ENCODE measurements around the gene TPP1. TPM values are rescaled to one million over a fixed set of nuclear protein-coding genes. Genes with fewer than 3 reads are reported as not detected.

The TPP1 gene
- total RNA-seq, 6 experiments from 2014 or later, result 50.1 to 61.7 (median 54.1) TPM

DNA sequence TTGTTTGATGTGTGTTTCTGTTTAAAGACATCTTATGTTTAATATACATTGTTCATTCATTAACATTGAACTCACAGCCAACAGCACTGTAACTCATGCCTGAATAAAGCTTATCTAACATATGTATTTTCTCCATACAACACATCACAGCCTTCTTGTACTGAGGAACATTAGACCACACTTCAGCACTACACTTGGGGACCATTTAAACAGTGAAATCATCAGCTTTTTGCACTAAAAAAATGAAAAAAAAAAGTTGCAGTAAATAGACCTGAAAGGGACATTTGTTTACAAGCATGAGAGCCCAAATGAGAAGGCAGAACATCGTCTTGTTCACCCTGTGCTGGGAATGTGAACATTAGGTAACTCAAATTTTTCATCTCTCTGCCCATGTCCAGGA lies 15.3 kb upstream of the TPP1 start:
- H3K4me1 Mint-ChIP-seq (ENCODE audit: low read depth), result no peaks in the 10 kb centered on the region
- no peak overlapping the region for H3K4me3 Mint-ChIP-seq
- no peaks in the 10 kb centered on the region for H3K9me3 Mint-ChIP-seq
- no peaks in the 10 kb centered on the region for H3K27me3 Mint-ChIP-seq (ENCODE audit: insufficient read depth)
- no peaks in the 10 kb centered on the region for H3K36me3 Mint-ChIP-seq (ENCODE audit: low read depth)
- TF ChIP-seq, protein P1, sequence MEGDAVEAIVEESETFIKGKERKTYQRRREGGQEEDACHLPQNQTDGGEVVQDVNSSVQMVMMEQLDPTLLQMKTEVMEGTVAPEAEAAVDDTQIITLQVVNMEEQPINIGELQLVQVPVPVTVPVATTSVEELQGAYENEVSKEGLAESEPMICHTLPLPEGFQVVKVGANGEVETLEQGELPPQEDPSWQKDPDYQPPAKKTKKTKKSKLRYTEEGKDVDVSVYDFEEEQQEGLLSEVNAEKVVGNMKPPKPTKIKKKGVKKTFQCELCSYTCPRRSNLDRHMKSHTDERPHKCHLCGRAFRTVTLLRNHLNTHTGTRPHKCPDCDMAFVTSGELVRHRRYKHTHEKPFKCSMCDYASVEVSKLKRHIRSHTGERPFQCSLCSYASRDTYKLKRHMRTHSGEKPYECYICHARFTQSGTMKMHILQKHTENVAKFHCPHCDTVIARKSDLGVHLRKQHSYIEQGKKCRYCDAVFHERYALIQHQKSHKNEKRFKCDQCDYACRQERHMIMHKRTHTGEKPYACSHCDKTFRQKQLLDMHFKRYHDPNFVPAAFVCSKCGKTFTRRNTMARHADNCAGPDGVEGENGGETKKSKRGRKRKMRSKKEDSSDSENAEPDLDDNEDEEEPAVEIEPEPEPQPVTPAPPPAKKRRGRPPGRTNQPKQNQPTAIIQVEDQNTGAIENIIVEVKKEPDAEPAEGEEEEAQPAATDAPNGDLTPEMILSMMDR (IDR thresholded peaks at IDR 0.05), result no peak
- DNase-seq, result no peak
- H3K27ac Mint-ChIP-seq, result peak overlapping the region; percentile 8; the same call in 1 of the 2 replicates

DNA sequence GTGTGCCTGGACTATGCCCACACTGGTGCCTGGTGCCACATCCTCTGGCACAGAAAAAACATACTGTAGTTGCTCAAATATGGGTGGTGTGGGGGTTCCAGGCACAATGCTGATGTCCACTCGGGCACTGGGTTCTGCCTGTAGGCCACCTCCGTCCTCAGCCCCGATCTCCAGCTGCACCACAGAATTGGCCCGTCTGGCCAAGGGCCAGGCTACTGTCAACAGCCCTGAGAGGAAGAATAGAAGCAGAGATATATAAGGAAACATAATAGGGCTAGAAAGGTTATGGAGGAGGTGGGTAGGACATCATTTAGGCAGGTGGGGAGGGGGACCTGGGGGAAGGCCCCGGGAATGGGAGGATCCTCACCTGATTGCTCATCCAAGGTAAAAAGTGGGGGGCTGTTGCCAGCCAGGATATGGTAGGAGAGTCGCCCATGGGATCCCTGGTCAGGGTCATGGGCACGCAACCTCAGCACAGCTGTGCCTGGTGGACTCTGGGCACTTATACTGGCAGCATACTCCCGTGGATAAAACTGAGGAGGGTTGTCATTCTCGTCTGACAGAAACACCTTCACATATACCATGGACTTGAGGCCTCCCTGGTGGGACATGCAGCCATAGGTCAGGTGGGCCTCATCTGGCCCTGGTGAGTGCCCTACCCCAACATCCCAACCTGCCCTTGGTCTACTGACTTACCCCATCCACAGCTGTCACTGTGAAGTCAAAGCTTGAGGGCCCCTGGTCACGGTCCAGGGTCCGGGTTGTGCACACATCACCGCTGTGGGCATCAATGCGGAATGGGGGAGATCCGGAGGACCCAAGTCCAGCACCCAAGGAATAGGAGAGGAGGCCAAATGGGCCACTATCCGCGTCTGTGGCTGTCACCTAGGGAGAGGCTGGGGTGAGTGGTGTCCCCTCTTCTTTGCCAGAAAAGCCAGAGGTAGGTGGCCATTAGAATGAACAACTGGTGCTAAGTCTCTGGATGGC lies 14.5 kb upstream of the TPP1 start:
- no peak overlapping the region for H3K27ac Mint-ChIP-seq
- no peak for DNase-seq
- H3K4me1 Mint-ChIP-seq (ENCODE audit: low read depth), result no peaks in the 10 kb centered on the region
- TF ChIP-seq, protein P1 (IDR thresholded peaks at IDR 0.05), result no peak
- H3K9me3 Mint-ChIP-seq, result no peaks in the 10 kb centered on the region
- no peaks in the 10 kb centered on the region for H3K36me3 Mint-ChIP-seq (ENCODE audit: low read depth)
- no peak overlapping the region for H3K4me3 Mint-ChIP-seq
- no peaks in the 10 kb centered on the region for H3K27me3 Mint-ChIP-seq (ENCODE audit: insufficient read depth)

DNA sequence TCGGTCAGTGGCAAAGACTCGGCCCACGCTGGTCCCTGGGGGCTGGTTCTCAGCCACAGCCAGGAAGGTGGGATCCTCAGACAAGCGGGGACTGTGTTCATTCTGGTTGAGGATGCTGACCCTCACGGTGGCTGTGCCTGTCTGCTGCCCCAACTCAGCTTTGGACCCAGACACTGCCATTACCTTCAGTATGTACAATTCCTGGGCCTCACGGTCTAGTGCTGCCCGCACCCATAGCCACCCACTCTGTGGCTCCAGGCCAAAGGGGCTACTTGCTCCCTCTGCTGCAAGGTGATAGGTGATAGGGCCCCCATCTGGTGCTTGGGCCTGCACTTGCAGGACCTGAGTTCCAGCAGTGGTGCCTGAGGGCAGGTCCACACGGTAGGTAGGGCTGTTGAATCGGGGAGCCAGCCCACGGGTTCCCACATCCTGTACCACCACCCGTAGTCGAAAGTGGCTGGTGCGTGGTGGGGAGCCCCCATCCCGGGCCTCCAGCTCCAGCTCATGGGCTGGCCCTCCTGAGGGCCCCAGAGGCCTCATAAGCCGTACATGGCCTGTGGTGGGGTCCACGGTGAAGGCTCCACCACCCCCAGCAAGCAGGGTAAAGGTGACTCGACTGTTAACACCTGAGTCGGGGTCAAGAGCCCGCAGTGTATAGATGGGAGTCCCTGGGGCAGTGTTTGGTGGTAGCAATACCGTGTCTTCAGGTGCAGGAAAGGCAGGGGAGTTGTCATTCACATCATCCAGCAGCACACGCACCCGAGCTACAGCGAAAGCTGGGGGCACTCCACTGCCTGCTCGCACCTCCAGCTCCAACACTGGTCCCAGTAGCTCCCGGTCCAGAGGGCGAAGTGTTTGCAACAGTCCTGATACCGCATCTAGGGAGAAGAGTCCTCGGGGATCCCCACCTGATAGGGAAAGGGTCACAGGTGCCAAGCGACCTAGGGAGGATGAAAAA lies 13.2 kb upstream of the TPP1 start:
- no peaks in the 10 kb centered on the region for H3K27me3 Mint-ChIP-seq (ENCODE audit: insufficient read depth)
- H3K4me3 Mint-ChIP-seq, result no peak overlapping the region
- H3K4me1 Mint-ChIP-seq (ENCODE audit: low read depth), result no peaks in the 10 kb centered on the region
- no peak for DNase-seq
- TF ChIP-seq, protein P1 (IDR thresholded peaks at IDR 0.05), result no peak
- H3K9me3 Mint-ChIP-seq, result no peaks in the 10 kb centered on the region
- H3K36me3 Mint-ChIP-seq (ENCODE audit: low read depth), result no peaks in the 10 kb centered on the region
- H3K27ac Mint-ChIP-seq, result no peak overlapping the region

DNA sequence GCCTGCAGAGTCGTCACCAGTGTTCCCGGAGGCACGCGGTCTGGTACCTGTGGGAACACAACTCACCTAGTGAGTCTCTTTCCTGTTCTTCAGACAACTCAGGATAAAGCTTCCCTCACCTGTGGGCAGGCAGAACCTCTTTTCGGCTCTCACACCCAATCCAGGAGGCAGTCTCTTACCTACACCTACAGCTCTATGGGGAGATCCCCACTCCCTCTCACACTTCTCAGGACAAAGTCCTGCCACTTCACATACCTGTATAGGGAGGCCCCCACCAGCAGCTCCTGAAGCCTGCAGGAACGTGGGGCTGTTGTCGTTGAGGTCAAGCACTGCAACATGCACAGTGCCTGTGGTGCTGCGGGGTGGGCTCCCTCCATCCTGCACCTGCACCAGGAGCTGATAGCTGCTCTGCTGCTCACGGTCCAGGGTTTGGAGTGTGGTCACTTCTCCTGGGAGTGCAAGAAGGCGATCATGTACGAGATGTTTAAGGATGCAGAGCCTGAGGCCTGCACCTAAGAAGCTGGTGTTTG lies 12.2 kb upstream of the TPP1 start:
- no peaks in the 10 kb centered on the region for H3K9me3 Mint-ChIP-seq
- TF ChIP-seq, protein P1 (IDR thresholded peaks at IDR 0.05), result no peak
- no peaks in the 10 kb centered on the region for H3K36me3 Mint-ChIP-seq (ENCODE audit: low read depth)
- H3K27ac Mint-ChIP-seq, result no peak overlapping the region
- H3K4me3 Mint-ChIP-seq, result no peak overlapping the region
- no peaks in the 10 kb centered on the region for H3K4me1 Mint-ChIP-seq (ENCODE audit: low read depth)
- H3K27me3 Mint-ChIP-seq (ENCODE audit: insufficient read depth), result no peaks in the 10 kb centered on the region; the same call in 1 of the 2 replicates
- DNase-seq, result no peak

DNA sequence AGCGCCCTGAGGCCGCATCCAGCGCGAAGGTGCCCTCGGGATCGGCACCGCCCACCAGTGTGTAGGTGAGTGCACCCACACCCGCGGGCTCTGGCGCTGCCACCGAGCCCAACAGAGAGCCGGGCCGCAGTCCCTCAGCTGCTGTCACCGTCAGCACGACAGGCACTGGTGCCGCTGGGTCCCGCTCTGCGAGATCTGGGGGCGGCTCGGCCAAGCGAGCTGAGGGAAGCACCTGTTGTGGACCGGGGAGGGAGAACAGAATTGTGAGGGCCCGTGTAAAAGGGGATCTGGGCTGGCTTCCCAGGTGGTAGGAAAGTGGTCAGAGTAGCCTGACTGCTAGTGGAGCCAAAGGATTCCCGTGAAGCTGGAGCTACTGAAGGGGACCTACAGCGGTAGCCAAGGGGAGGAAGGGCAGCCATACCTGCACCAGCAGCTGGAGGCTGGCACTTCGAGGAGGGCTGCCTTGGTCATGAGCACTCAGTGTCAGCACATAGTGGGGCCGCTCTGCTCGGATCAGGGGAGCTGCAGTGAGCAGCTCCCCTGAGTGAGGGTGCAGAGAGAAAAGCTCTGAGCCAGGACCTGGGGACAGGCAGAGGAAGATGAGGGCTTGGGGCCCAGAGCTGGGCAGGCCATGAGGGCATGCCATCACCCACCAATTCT lies 11.5 kb upstream of the TPP1 start:
- Mint-ChIP-seq H3K27ac (no peak overlapping the region), H3K4me1 (ENCODE audit: low read depth) (no peaks in the 10 kb centered on the region), H3K36me3 (ENCODE audit: low read depth) (no peaks in the 10 kb centered on the region), H3K4me3 (no peak overlapping the region), H3K9me3 (no peaks in the 10 kb centered on the region), H3K27me3 (ENCODE audit: insufficient read depth) (no peaks in the 10 kb centered on the region; the same call in 1 of the 2 replicates)
- DNase-seq, result no peak
- TF ChIP-seq, protein P1 (IDR thresholded peaks at IDR 0.05), result no peak
